GM18507 (cell line): ENCODE measurements around the gene UQCC3.
A peak's percentile ranks its signal among the peaks of the same experiment; 100 is the strongest.
"Not testable (repeated sequence)": the region's sequence is repeated elsewhere in the genome, so short reads cannot be mapped to it uniquely, and the experiment has no call there.

Experiments
- DNase-seq: peaks from one replicate; pipeline ENCODE4 v3.0.0; 2011; ENCODE audit warnings: low read depth; ENCODE audit not compliant: insufficient read length; ENCODE audit errors: extremely low spot score
- FAIRE-seq: peaks from 2 replicates; lab custom pipeline; 2011; peaks lifted over from hg19 to GRCh38; lab: Jason Lieb, UNC

Gene UQCC3

GRCh38 chr11:62665075-62665598, 6.3 kb upstream of the UQCC3 start, which contains the start of the genes C11orf98 and CSKMT:
C11orf98 (minus strand) TSS chr11:62665210; CDS start chr11:62665169, 41 bp downstream.
CSKMT (plus strand) TSS chr11:62665312; CDS start chr11:62665880, 568 bp downstream.
- peak; percentile 73 for FAIRE-seq
- DNase-seq: peak; percentile 92

- FAIRE-seq: no peak
- no peak for DNase-seq
Observed at GRCh38 chr11:62665599-62666258, 5.7 kb upstream of the UQCC3 start.

GRCh38 chr11:62666259-62666926, 5.1 kb upstream of the UQCC3 start:
- FAIRE-seq (no peak), DNase-seq (no peak)

GRCh38 chr11:62667460-62667859, 4.0 kb upstream of the UQCC3 start:
- no peak for FAIRE-seq

GRCh38 chr11:62669420-62670161, 1.9 kb upstream of the UQCC3 start:
- no peak for FAIRE-seq
- DNase-seq: no peak

More at GRCh38 chr11:62667460-62667859, 4.0 kb upstream of the UQCC3 start:
- no peak for DNase-seq

- FAIRE-seq (no peak), DNase-seq (no peak)
Observed at GRCh38 chr11:62671236-62671607, 251 bp upstream of the UQCC3 start.

GRCh38 chr11:62673196-62673525, 1.7 kb downstream of the UQCC3 start:
- FAIRE-seq: no peak
- no peak for DNase-seq

GRCh38 chr11:62675415-62675814, 3.9 kb downstream of the UQCC3 start:
- DNase-seq, FAIRE-seq: not testable (repeated sequence)

- FAIRE-seq (no peak), DNase-seq (no peak)
Observed at GRCh38 chr11:62676698-62677097, 5.2 kb downstream of the UQCC3 start.

- FAIRE-seq (no peak), DNase-seq (no peak)
Observed at GRCh38 chr11:62677156-62677555, 5.7 kb downstream of the UQCC3 start.

- DNase-seq (no peak), FAIRE-seq (no peak)
Observed at GRCh38 chr11:62677714-62678113, 6.2 kb downstream of the UQCC3 start.

GRCh38 chr11:62678433-62678769, 6.9 kb downstream of the UQCC3 start:
- FAIRE-seq (no peak), DNase-seq (no peak)

- peak; percentile 87 for DNase-seq
- peak; percentile 77 for FAIRE-seq
Observed at GRCh38 chr11:62678770-62679696, 7.6 kb downstream of the UQCC3 start, which contains the start of gene UBXN1. UBXN1 (minus strand) TSS chr11:62679073; CDS start chr11:62678923, 150 bp downstream.

- no peak for DNase-seq
- FAIRE-seq: no peak
Observed at GRCh38 chr11:62680825-62681240, 9.4 kb downstream of the UQCC3 start.

- no peak for DNase-seq
- FAIRE-seq: no peak
Observed at GRCh38 chr11:62682518-62682917, 11.0 kb downstream of the UQCC3 start.

GRCh38 chr11:62687508-62688396, 16.3 kb downstream of the UQCC3 start:
- no peak for DNase-seq
- FAIRE-seq: no peak

- FAIRE-seq: no peak
- no peak for DNase-seq
Observed at GRCh38 chr11:62688491-62688890, 17.0 kb downstream of the UQCC3 start.

GRCh38 chr11:62689421-62690183, 18.1 kb downstream of the UQCC3 start, which contains the start of gene LRRN4CL:
LRRN4CL (minus strand) TSS chr11:62689530; CDS start chr11:62688508, 1,022 bp downstream.
- FAIRE-seq: no peak
- no peak for DNase-seq
